Bone marrow (tissue), 2 donors: ENCODE results near the gene OPN1LW.
"Not testable (repeated sequence)": the region's sequence is repeated elsewhere in the genome, so short reads cannot be mapped to it uniquely, and the experiment has no call there.

Experiments
- DNase-seq, 2 donors: peaks; one replicate each; lab custom pipeline; 2025; lab: John Stamatoyannopoulos, UW

Gene OPN1LW

DNA sequence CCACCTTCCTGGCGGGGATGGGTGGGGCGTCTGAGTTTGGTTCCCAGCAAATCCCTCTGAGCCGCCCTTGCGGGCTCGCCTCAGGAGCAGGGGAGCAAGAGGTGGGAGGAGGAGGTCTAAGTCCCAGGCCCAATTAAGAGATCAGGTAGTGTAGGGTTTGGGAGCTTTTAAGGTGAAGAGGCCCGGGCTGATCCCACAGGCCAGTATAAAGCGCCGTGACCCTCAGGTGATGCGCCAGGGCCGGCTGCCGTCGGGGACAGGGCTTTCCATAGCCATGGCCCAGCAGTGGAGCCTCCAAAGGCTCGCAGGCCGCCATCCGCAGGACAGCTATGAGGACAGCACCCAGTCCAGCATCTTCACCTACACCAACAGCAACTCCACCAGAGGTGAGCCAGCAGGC is at the start of gene OPN1LW:
TSS of gene OPN1LW (plus strand) at position 234 of the 400 bp plus-strand sequence. CDS start at position 275, 41 bp downstream.
- DNase-seq = not testable (repeated sequence)

DNA sequence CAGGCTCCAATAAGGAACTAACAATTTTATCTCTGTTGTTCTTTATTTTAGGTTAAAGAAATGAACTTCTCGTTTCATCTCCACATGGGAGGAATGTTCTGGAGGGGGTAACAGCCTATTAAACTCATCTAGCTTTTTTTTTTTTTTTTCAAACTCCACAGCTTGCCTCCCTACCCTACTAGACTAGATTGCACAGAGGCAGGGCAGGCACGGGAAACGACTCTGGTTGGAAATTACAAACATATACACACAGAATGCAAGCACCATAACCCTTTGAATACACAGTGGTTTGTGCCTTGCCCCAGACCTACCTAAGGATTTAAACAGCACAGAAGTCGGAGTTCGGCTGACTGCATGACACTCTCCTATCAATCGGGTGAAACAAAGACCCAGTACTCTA is 49.2 kb upstream of the OPN1LW start:
- no peak for DNase-seq

DNA sequence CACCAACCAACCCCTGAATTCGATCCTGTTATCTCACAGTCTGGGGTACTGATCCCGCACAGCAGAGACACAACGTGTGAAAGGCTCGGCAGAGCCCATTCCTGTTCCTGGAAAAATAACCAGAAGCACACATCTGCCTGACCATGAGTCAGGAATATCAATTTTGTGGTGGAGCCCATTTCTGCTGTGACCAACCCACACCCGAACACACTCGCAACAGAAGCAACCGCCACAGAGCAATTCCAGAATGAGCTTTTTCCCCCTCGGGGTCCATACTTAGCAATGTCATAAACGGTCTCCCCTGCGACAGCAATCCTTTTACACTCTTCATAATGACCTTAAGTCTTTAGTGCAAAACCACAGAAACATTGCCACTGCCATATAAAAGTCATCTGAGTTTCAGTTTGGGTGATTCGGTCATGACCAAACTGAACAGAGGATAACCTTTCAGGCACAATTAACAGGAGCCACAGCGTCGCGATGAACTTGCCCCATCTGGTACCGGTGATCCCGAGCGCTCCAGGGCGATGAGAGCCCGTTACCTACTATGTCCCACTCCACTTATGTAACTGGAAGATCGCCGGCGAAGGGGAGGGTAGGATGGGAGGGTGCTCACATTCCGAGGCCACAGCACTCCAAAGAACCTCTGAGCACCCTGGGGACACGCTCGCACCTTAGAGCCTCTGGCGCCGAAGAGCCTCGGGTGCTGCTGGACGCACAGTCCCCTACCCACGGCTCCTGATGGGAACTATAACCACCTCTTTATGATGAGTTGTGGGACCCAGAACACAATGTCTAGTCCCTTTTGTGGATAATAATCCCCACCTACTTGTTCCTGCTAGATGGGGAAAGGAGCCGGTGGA is 47.7 kb upstream of the OPN1LW start:
- DNase-seq = no peak

DNA sequence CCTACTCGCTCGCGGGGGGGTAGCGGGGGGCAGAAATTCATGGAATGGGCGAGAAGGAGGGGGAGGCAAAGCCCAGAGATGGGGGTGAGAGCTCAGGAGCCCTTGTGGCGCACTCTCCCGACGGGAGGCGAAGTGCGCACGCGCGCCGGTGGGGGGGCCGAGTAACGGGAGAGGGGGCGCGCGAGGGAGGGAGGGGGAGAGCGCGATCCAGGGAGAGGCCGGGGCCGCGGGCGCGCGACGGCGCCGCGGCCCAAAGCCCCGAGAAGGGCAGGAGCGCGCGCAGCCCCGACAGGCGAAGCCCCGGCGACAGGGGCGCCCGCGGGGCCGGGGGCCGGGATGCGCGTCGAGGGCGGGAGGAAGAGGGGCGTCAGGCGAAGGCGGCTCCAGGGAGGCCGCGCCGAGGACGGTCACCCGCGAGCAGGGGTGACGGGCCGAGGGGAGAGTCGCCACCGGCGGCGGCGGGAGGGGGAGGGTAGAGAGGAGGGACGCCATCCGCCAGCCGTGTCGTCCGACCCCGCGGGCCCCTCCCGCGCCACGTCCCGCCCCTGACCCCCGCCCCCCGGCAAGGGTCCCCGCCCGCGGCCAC is 46.9 kb upstream of the OPN1LW start:
- peak in 1 of 2 donors; percentile 10 for DNase-seq

DNA sequence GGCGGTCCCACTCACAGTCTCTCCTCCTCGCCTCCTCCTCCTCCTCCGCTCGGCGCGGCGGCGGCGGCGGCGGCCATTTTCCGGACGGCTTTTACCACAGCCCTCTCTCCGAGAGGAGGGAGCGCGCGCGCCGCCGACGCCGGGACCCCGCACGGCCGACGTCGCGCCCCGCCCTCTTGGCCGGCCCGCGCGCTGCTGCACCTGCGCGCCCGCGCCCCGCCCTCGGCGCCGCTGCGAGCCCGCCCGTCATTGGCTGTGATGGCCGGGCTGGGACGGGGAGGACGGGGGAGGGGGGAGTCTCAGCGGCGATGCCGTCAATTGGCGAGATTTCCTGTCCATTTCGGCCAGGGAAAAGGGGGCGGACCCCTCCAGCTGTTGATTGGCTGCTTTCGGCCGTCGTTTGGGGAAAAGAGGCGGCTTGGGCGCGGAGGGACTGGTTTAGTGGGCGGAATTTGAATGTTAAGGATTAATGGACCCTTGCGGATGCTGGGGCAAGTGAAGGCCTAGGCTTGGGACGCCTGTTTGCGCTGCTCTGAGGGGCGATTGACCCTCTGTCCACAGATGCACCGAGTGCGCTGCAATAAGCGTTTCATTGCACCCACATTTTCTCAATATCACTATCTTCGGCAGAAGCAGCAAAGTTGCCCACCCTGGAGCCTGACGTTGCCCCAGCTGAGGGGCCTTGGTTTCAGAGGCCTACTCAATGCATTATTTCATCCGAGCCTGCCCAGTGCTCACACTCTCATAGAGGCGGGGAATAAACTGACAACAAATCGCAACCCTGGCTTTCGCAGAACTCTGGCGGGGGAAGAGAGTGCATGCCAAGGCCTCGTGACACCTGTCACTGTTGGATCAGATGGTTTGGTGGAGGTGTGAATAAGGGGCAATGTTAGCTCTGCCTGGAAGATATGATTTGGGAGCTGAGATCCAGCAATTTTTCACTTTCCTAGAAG is 46.2 kb upstream of the OPN1LW start, which contains the start of gene MECP2:
TSS of gene MECP2 (minus strand) at position 129 of the 953 bp plus-strand sequence.
- DNase-seq = peak; percentile 64 to 71

DNA sequence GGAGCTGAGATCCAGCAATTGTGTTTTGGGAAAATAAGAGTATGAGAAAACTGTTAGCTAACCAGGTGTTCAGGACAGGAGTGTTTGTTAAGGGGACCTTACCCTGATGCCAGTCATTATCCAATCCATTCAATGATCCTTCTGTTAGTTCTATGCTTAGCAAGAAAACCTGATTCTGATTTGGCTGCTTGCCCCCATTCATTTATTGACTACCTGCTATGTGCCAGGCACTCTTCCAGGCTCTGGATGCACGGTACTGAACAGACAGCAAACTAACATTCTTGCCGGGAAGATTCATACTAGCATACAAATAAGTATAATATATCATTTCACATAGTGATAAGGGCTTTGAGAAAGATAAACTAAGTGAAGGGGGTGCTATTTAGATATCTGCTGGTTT is 45.5 kb upstream of the OPN1LW start:
- no peak for DNase-seq

DNA sequence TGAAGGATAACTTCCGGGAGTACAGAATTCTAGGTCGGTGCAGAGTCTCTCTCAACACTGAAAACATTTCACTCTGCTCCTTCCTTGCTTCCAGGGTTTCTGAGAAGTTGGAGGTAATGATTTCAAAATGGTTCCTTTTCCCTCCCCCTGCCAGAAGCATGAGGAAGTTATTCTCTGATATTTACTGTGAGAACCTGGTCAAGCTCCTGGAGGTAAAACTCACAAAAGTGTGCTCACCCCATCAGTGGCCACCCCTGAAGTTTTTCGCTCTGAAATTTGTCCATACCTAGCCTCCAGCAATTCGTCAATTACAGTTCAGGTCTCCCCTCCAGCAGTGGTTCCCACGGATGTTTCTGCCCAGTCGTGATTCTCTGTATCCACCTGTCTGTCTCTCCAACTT is 30.3 kb upstream of the OPN1LW start:
- DNase-seq = no peak

DNA sequence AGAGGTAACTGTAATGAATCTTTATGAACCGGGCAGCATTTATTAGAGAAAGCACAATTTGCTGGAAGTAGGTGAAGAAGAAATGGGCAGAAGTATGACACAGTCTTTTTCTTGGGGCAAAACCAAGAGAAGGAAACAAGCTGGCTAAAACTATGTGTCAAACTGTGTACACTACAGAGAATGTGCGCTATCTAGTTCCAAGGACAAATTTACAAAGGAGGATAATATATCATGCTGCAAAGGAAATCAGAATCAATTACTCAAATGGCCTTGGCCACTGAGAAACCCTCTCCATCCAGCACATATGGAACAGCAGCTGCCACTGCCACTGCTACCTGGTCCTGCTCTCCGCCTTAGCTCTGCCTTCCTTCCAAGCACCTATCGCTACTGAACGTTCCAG is 29.4 kb upstream of the OPN1LW start:
- DNase-seq = no peak

DNA sequence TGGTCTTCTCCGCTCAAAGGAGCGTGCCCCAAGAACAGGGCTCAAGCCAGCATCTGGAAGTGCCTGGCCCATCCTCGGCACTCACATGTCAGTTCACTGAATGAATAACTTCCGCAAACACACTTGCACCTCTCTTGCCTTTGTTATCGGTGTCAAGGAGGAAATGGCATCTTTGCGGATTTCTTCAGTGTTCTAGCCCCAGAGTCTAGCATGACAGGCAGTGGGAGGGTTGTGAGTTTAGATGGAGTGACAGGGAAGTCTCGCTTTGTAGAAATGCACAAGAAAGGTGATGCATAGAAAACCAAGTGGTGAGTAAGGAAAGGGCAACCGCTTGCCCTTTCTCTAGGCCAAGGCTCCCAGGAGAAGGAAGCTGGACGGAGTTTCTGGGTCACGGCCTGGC is 29.0 kb upstream of the OPN1LW start:
- no peak for DNase-seq

DNA sequence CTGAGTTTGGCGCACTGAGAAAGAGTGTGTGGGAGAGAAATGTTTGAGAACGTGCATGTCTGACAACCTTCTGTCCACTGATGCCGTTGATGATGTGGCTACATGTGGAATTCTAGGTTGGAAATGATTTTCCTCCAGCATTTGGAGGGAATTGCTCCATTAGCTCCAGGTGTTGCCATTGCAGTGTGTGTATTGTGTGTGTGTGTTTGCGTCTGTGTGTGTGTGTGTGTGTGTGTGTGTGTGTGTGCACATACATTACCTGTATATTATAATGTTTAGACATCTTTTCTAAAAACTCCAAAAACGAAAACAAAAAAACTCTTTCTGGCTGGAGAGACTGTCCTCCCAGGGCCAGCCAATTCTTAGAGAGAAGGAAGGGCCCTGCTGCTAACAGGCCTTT is 28.3 kb upstream of the OPN1LW start:
- no peak for DNase-seq

DNA sequence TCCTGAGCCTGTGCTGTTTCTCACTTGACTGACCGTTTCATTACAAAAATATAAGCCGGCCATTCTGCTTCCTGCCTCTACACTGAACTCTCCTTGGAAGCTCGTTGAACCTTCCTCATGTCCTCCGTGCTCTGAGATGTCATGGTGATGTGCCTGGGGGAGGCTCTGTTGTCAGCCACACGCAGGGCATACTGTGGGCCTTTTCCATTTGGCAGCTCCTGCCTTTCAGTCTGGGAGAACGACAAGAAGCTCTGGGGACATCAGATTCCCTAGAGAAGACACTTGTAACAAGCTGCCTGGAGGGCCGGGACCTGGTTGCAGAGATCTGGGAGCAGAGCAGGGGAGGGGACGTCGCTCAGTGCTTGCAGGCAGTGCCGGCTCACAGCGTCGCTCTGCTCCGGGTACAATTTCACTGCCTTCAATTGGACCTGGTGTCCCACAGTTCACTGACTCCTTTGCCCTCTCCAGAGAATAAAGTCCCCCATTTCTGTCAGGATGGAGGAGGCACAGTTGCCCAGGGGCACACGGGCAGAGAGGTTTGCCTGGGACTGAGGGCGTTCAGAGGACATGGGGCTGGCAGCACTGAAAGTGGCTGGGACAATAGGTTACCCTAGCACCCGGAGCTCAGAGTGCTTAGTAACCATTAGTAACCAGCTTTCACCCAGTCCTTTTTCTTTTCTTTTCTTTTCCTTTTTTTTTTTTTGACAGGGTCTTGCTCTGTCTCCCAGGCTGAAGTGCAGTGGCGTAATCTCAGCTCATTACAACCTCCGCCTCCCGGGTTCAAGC is 27.4 kb upstream of the OPN1LW start:
- no peak for DNase-seq

DNA sequence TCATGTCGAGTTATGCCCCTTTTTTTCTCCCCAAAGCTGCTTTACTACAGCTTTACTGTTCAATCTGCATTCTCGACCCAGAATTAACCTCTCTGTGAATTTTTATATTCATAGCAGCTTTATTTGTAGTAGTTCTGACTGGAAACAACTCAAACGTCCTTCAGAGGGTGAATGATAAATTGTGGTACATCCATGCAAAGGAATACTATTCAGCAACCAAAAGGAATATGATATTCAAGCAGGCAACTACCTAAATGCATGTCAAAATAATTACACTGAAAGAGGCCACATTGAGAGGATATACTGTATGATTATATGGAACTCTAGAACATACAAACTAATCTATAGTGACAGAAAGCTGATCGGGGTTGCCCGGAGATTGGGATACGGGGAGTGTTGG is 26.5 kb upstream of the OPN1LW start:
- DNase-seq = no peak

DNA sequence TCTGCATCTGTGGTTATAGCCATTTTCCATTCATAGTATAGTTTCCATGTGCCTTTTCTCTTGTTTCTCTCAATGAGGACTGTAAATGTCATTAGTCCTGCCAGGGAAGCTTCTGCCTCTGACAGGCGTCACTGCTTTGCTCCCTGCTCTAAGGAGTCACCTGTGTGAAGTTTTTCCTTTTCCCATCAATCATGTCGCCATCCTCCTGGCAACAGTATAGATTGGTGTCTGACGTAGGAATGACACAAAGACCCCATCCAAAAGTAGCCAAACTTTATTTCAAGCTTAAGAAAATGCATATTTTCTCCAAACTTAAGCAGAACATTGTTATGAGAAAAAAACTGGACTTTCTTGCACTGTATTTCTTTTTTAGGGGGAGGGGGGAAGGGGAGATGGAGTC is 23.5 kb upstream of the OPN1LW start:
- DNase-seq = no peak

DNA sequence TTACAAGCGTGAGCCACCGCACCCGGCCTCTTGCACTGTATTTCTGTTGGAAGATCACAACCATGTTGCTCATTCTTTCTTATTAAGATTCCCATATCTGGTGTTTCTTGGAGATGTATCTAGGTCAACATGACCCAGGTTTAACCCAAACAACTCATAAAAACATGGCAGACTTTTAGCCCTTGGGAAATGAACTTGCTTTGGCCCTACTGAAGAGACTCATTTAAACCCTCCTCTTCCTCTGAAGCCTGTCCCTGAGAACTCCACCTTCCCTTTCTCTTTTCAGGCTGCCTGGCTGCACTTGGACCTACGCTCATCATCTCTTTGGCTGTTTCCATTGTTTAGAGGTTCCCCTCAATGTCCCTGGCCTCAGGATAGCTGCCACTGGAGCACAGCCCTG is 22.8 kb upstream of the OPN1LW start:
- no peak for DNase-seq

DNA sequence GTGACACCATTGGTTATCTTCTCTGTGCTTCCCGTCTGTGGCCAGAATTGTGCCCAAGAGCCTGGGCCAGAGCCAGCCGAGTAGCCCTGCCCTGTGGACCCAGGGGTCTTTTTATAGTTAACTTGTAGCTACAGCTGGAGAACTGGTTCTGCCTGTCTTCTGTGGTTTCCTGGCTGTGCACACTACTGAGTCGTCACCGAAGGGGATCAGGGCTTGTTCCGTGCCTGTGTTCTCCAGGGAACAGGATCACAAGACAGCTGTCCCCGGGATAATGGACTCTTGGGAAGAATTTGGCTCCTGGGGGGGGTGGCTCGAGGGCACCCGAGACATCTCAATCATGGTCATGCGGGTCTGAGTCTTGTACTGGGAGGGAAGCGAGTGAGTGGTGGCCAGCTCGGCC is 22.1 kb upstream of the OPN1LW start:
- no peak for DNase-seq

DNA sequence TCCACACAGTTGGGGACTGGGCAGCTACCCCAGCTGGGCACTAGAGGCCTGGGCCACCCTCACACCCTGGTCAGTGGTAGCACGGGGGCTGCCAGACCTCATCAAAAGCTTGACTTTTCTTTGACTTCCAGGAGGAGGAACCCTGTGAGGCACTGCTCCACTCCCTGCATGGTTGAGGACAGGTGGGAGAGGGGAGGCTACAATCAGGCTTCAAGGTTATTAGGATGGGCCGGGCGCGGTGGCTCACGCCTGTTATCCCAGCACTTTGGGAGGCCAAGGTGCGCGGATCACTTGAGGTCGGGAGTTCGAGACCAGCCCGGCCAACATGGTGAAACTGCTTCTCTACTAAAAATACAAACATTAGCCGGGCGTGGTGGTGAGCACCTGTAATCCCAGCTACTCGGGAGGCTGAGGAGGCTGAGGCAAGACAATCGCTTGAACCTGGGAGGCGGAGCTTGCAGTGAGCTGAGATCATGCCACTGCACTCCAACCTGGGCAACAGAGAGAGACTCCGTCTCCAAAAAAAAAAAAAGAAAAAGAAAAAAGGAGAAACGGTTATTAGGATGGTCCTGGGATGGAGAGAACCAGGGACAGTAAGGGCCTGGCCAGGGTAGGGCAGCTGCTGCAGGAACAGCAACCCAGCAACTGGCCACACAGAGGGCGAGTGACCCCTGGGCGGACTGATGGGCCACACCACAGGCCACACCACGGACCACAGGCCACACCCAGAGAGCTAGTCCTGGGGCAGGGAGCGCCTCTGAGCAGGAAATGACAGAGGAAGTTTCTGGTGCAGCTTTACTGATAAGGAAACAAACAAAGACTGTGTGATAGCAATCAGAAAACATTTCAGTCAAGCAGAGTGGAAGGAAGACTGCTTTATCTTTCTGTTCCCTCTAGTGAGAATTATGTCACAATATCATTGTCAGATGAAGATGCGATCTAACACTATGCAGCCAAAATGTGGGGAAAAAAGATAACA is 20.5 kb upstream of the OPN1LW start:
- DNase-seq = peak in 1 of 2 donors; percentile 26

DNA sequence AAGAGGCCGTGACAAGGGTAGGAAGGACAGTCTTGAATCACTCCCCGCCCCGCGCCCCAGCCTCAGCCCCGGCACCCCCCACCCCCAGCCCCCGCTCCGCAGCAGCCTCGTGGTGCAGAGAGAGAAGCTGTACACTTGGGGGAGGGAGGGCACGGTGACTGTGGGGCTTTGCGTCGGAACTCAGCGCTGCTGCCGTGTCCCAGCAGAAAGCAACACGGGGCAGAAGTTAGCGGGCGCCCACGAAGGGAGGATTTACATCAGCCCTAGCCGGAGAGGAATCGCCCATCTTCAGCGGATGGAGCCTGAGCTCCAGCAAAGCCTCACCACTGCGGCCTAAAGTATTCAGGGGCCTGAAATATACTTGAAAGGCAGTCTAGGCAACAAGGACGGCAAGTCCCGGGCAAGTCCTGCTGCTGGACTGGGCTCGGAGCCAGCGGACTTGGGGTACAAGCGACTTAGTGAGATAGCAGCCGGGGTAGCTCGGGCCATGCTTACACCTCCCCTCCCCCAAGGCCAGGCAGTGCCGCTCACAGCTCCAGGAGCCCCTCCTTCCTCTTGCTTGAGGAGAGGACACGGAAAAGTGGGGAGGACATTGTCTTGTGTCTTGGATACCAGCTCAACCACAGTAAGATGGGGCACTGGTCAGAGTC is 18.5 kb upstream of the OPN1LW start:
- no peak for DNase-seq

DNA sequence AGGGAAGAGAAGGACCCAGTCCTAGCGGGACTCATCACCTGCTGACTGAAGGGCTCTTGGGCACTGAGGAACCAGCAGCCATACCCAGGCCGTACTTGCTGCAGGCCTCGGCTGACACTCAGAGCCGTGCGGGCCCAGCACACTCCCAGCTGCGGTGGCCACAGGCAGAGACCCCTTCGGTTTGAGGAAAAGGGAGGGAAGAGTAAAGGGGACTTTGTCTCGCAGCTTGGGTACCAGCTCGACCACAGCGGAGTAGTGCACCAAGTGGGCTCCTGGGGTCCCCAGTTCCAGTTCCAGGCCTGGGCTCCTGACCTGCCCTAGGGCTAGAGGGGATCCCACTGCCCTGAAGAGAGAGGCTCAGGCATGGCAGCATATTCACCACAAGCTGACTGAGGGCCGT is 17.9 kb upstream of the OPN1LW start:
- DNase-seq = no peak

DNA sequence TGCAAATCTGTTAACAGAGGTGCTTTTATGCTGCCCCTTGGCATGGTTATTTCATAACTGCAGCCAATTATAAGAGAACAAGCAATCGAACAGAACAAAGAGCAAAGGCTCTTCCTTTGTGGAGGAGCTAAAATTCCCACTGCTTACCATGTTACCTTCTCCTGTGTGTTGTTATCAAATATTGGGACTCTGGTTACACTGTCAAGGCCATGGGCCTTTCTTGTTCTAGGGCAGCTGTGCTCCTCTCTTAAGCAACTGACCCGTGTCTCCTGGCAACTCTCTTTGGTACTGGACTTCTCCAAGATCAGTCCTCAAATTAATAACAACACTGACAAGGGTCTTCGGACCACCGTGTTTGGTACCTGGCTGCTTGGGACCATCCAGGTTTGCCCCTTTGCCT is 12.1 kb upstream of the OPN1LW start:
- no peak for DNase-seq

DNA sequence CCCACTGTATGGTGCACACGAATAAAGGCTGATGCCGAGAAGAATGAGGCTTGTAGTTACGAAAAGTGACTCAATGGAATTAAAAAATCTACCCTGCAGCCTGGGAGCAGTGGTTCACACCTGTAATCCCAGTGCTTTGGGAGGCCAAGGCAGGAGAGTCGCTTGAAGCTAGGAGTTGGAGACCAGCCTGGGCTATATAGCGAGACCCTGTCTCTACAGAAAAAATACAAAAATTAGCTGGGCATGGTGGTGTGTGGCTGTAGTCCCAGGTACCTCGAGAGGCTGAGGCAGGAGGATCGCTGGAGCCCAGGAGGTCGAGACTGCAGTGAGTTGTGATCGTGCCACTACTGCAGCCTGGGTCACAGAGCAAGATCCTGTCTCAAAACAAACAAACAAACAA is 11.7 kb upstream of the OPN1LW start:
- DNase-seq = no peak
